OCI-LY7 (cell line): ENCODE results near the gene CD28. TPM values are rescaled to one million over a fixed set of nuclear protein-coding genes. Genes with fewer than 3 reads are reported as not detected.

ENCODE experiments used
- BruUV-seq: library from RNA; stranded (reverse); fragments of 400-500 nt; replicated peaks from 2 replicates; lab custom pipeline; 2021; lab: Mats Ljungman, UMichigan
- CTCF ChIA-PET: fragments of 300-600 bp; sonication (Branson Sonifier 250); formaldehyde crosslinking; loops from one replicate; lab custom pipeline; 2022; ENCODE audit warnings: antibody characterized with exemption; ENCODE audit not compliant: unreplicated experiment; lab: Charles Lee
- POLR2A ChIA-PET: fragments of 300-600 bp; sonication (Branson Sonifier 250); formaldehyde crosslinking; loops from one replicate; lab custom pipeline; 2022; ENCODE audit warnings: antibody characterized with exemption; lab: Charles Lee
- DNase-seq: peaks from one replicate; pipeline ENCODE4 v3.0.0-alpha.2; 2015; ENCODE audit warnings: low spot score
- H2AFZ ChIP-seq: fragments of 200-600 bp; sonication (generic), shearing (Covaris generic); 2 replicates; pipeline ENCODE4 v1.6.1; 2014; ENCODE audit warnings: mild to moderate bottlenecking, antibody characterized with exemption, low read length, moderate library complexity
- H3K27ac ChIP-seq: fragments of 200-600 bp; sonication (generic); 2 replicates; pipeline ENCODE4 v1.5.1; 2014; ENCODE audit warnings: mixed run types, low read depth, mild to moderate bottlenecking, moderate library complexity, low read length, inconsistent platforms; ENCODE audit not compliant: poor library complexity, severe bottlenecking
- H3K36me3 ChIP-seq: fragments of 200-600 bp; sonication (generic); 2 replicates; pipeline ENCODE4 v1.6.1; 2014; ENCODE audit warnings: mild to moderate bottlenecking, antibody characterized with exemption, low read length, moderate library complexity, mixed read lengths; ENCODE audit not compliant: insufficient read depth
- H3K4me1 ChIP-seq: fragments of 200-600 bp; sonication (generic); 2 replicates; pipeline ENCODE4 v1.5.1; 2014; ENCODE audit warnings: mild to moderate bottlenecking, low read length; ENCODE audit not compliant: insufficient read depth, poor library complexity, severe bottlenecking
- H3K4me2 ChIP-seq: fragments of 200-600 bp; sonication (generic); 2 replicates; pipeline ENCODE4 v1.6.1; 2014; ENCODE audit warnings: mild to moderate bottlenecking, low read length
- H3K4me3 ChIP-seq: fragments of 200-600 bp; sonication (generic); 2 replicates; pipeline ENCODE4 v1.5.1; 2014; ENCODE audit warnings: mild to moderate bottlenecking, low read depth, low read length; ENCODE audit not compliant: poor library complexity, severe bottlenecking
- H3K79me2 ChIP-seq: fragments of 200-600 bp; sonication (generic); 2 replicates; pipeline ENCODE4 v1.6.1; 2016; ENCODE audit warnings: low read depth, mild to moderate bottlenecking, low read length, moderate library complexity, mixed read lengths; ENCODE audit not compliant: insufficient read depth
- H3K9me2 ChIP-seq: fragments of 200-600 bp; sonication (generic); 2 replicates; pipeline ENCODE4 v1.6.1; 2016; ENCODE audit warnings: mild to moderate bottlenecking, low read length, mixed read lengths; ENCODE audit not compliant: insufficient read depth
- H3K9me3 ChIP-seq: fragments of 200-600 bp; sonication (generic); 2 replicates; pipeline ENCODE4 v1.6.1; 2014; ENCODE audit warnings: mild to moderate bottlenecking, mixed run types, low read length, mixed read lengths
- H4K20me1 ChIP-seq: fragments of 200-600 bp; sonication (generic); 2 replicates; pipeline ENCODE4 v1.6.1; 2014; ENCODE audit warnings: mild to moderate bottlenecking, antibody characterized with exemption, low read length, moderate library complexity, mixed read lengths; ENCODE audit not compliant: insufficient read depth
- EZH2phosphoT487 ChIP-seq: fragments of 200-600 bp; sonication (generic); IDR thresholded peaks from 2 replicates; pipeline ENCODE4 v1.6.1; 2018; ENCODE audit warnings: low read depth, borderline replicate concordance, mild to moderate bottlenecking, mixed run types, antibody characterized with exemption, low read length, moderate library complexity, mixed read lengths
- intact Hi-C: fragments of 100-400 bp; cut with micrococcal nuclease; formaldehyde crosslinking; loops from one replicate; pipeline ENCODE4 v1.10.0; 2022; ENCODE audit not compliant: unreplicated experiment
- total RNA-seq, 2 experiments: library from RNA; depleted of rRNA in 1 of 2; stranded (reverse); fragments of >200 nt in 1 of 2; shearing (Covaris generic) in 1 of 2; gene quantifications; 2 replicates each; pipeline ENCODE4 v1.2.3, GENCODE V29; 2014 to 2022
- TF ChIP-seq, protein P1 (sequence below): fragments of 200-600 bp; sonication (generic); conservative IDR thresholded peaks from 2 replicates; pipeline ENCODE4 v1.5.1; 2014; ENCODE audit warnings: mild to moderate bottlenecking, antibody characterized with exemption, low read length, moderate library complexity, mixed read lengths

CD28 gene
- total RNA-seq, 2 experiments from 2014 or later: 0.92 to 44.6 TPM

- H3K36me3 ChIP-seq: peaks cover 12% of the 10 kb centered on the region; the same call in 1 of the 2 replicates
- H4K20me1 ChIP-seq: no peaks in the 10 kb centered on the region
- intact Hi-C loops: no loop called here
- no peak overlapping the region for H2AFZ ChIP-seq
- H3K9me3 ChIP-seq: peaks cover 6% of the 10 kb centered on the region; the same call in 1 of the 2 replicates
- H3K27ac ChIP-seq: no peak overlapping the region
- CTCF ChIA-PET: no interaction called here
- no peak overlapping the region for H3K4me2 ChIP-seq
- H3K9me2 ChIP-seq: no peaks in the 10 kb centered on the region
- no TSS peak for BruUV-seq
- H3K4me1 ChIP-seq: peaks cover 25% of the 10 kb centered on the region
- TF ChIP-seq, protein P1, sequence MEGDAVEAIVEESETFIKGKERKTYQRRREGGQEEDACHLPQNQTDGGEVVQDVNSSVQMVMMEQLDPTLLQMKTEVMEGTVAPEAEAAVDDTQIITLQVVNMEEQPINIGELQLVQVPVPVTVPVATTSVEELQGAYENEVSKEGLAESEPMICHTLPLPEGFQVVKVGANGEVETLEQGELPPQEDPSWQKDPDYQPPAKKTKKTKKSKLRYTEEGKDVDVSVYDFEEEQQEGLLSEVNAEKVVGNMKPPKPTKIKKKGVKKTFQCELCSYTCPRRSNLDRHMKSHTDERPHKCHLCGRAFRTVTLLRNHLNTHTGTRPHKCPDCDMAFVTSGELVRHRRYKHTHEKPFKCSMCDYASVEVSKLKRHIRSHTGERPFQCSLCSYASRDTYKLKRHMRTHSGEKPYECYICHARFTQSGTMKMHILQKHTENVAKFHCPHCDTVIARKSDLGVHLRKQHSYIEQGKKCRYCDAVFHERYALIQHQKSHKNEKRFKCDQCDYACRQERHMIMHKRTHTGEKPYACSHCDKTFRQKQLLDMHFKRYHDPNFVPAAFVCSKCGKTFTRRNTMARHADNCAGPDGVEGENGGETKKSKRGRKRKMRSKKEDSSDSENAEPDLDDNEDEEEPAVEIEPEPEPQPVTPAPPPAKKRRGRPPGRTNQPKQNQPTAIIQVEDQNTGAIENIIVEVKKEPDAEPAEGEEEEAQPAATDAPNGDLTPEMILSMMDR: no peak
- TF ChIP-seq EZH2phosphoT487: no peak
- no peak for DNase-seq
- no peak overlapping the region for H3K4me3 ChIP-seq
- POLR2A ChIA-PET: interaction anchor here (0.6 to 1.5 kb wide), 2 partner anchors 14 to 1460 kb away, joined by 3 to 6 read pairs; no protein-coding TSS in a partner anchor
- H3K79me2 ChIP-seq: no peaks in the 10 kb centered on the region
Measured at GRCh38 chr2:203745267-203745666, 38.8 kb downstream of the CD28 start.

DNA sequence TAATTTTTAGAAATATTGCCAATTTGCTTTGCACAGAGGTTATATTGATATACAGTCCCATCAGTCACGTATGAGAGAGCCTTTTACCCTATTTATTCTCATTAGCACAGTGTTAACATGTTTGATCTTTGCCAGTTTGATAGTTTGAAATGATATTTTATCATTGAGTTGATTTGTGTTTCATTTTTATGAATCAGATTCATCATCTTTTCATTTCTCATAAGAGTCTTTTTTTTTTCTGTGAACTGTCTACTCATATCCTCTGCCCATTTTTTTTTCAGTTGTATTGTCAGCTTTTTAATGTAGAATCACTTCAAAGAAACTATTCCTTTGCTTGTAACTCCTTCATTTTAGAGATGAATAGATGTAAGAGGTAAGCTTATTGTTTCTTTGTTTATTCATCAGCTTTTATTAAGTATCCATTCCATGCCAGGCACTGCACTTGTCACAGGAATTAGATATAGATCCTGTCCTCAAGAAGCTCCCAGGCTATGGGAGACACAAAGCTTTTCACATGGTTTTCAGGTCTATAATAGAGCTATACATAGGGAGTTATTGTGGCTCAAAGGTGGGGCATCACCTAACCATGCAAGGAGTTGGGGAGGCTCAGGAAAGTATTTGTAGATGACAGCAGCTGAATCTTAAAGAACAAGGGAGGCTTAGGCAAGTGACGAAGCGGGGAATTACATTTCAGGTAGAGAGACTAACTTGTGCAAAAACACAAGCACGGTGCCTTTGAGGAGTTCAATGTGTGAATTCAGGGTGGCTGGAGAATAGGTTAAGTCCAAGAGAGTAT, 42.1 kb downstream of the CD28 start:
- BruUV-seq: no TSS peak
- TF ChIP-seq EZH2phosphoT487: no peak
- TF ChIP-seq, protein P1: no peak
- no peak for DNase-seq
- Histone ChIP-seq H3K36me3 (peaks cover 9% of the 10 kb centered on the region; the same call in 1 of the 2 replicates), H3K4me3 (no peak overlapping the region), H3K4me1 (peaks cover 16% of the 10 kb centered on the region), H3K79me2 (no peaks in the 10 kb centered on the region), H3K9me3 (peaks cover 6% of the 10 kb centered on the region; the same call in 1 of the 2 replicates), H4K20me1 (no peaks in the 10 kb centered on the region), H3K9me2 (no peaks in the 10 kb centered on the region), H2AFZ (no peak overlapping the region), H3K27ac (no peak overlapping the region), H3K4me2 (no peak overlapping the region)
- intact Hi-C loops: no loop called here
- POLR2A ChIA-PET: interaction anchor here (0.5 to 2.3 kb wide), 14 partner anchors 9 to 264 kb away, joined by 3 to 21 read pairs (median 4); partner anchors contain the start of gene CD28
- CTCF ChIA-PET: no interaction called here
